AG10803 (cell line): ENCODE data around the gene RALGAPB.

ENCODE experiments used
- DNase-seq: peaks from one replicate; pipeline ENCODE4 v3.0.0; 2010; ENCODE audit warnings: low read depth
- H3K4me3 ChIP-seq: 2 replicates; pipeline ENCODE4 v1.5.1; 2011; ENCODE audit warnings: mild to moderate bottlenecking, low read length, control low read depth
- CTCF ChIP-seq: conservative IDR thresholded peaks from 2 replicates; pipeline ENCODE4 v1.5.1; 2011; ENCODE audit warnings: mild to moderate bottlenecking, low read length, control low read depth, inconsistent platforms

Gene RALGAPB

DNA sequence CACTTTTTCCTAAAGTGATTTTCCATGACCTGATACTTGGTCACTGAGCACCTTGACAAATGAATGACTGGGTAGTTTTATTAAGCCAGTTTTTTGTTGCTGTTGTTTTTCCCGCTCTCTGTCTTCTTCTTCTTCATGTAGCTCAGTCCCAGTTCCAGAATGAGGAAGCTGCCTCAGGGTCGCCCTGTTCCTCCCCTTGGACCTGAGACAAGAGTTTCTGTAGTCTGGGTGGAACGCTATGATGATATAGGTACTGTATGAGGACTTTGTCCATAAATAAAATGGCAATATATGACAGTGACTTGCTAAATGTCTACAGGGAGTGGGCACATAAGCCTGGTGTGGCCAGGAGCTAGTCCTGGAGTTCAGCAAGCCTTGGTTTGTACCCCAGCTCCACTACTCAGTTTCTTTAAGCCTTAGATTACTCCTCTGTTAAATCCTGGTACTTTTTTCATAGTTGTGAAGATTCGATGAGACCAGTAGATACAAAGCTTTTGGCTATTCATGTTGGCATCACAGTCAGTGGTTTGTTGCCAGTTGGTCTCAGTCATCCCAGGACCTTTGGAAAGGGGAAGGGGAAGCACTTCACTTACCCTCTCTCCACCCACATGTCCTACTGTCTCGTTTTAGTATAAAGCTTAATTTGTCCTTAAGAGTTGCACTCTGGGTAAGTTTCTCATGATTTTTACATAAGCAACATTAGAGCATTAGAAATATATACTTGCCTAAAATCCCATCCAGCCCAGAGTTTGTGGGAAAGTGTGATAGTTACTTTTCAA, 97.3 kb downstream of the RALGAPB start:
- TF ChIP-seq CTCF, result no peak
- no peak for DNase-seq
- H3K4me3 ChIP-seq, result no peak overlapping the region

GRCh38 chr20:38573413-38573812, 100.8 kb downstream of the RALGAPB start:
- H3K4me3 ChIP-seq, result no peak overlapping the region
- no peak for TF ChIP-seq CTCF
- peak; percentile 32 for DNase-seq

DNA sequence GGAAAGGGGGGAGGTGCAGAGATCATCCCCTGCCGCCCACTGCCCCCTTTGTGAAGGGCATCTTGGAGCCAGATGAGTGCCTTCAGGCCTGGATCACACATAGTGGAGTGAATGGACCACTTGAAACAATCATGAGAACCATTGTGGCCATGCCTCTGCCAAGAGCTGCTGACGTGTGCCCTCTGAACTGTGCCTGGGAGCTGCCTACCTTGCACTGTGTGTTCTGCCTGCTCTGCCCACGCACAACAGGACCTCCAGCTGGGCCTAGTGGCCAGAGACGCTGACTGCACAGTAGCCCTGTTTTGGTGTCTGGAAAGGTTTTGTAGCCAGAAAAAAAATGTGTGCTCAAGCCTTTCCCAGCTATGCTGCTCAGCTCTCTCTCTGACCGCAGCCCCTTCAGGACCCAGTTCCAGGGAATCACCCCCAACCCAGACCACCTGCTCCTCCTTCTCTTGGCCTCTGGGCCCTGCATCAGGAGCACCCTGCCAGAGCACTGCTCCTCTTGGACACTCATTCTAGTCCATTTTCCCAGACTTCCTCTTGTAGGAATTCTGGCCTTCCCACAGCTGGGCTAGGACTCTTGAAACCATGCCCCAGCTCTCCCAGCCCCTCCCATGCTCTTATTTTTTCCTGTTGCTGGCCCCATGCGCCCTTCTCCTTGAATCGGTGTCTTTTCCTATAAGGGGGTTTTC, 106.7 kb downstream of the RALGAPB start:
- no peak for DNase-seq
- no peak for TF ChIP-seq CTCF
- H3K4me3 ChIP-seq, result no peak overlapping the region

- no peak for DNase-seq
- no peak overlapping the region for H3K4me3 ChIP-seq
- no peak for TF ChIP-seq CTCF
Observed at GRCh38 chr20:38579921-38580320, 107.3 kb downstream of the RALGAPB start.

GRCh38 chr20:38581013-38581412, 108.4 kb downstream of the RALGAPB start, which contains the start of gene ADIG:
ADIG (plus strand) TSS chr20:38581197; CDS start chr20:38581251, 54 bp downstream.
- no peak for TF ChIP-seq CTCF
- H3K4me3 ChIP-seq, result no peak within 1 kb of the TSS
- peak; percentile 9 for DNase-seq

DNA sequence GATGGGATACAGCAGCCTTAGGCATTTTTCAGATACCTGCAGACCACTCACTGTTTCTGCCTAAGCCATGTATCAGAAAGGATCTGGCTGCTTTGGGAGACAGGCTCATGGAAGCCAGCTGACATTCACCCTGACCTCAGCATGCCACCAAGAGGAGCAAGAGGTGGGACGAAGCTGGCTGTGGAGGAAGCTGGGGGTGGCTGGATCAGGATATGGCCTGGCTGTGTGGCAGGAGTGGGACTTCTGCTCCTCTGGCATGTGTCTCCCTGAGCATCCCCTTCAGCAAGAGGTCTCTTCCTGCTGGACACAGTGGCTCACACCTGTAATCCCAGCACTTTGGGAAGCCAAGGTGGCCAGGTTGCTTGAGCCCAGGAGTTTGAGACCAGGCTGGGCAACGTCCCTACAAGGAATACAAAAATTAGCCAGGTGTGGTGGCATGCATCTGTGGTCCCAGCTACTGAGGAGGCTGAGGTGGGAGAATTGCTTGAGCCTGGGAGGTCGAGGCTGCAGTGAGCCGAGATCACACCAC, 109.3 kb downstream of the RALGAPB start:
- no peak overlapping the region for H3K4me3 ChIP-seq
- DNase-seq, result no peak
- no peak for TF ChIP-seq CTCF

GRCh38 chr20:38583306-38583705, 110.7 kb downstream of the RALGAPB start:
- no peak overlapping the region for H3K4me3 ChIP-seq
- no peak for TF ChIP-seq CTCF
- DNase-seq, result no peak
